Loucy (cell line): ENCODE results near the gene HRK.

ENCODE experiments used
- H2AFZ ChIP-seq: fragments of 200-600 bp; sonication (generic); 2 replicates; pipeline ENCODE4 v1.6.0; 2016; ENCODE audit warnings: antibody characterized with exemption, mild to moderate bottlenecking, low read length, moderate library complexity
- H3F3A ChIP-seq: fragments of 200-600 bp; 2 replicates; pipeline ENCODE4 v1.6.0; 2016; ENCODE audit warnings: antibody characterized with exemption, low read depth, mild to moderate bottlenecking
- H3K27me3 ChIP-seq: fragments of 200-600 bp; sonication (generic); 2 replicates; pipeline ENCODE4 v1.6.1; 2014; ENCODE audit warnings: low read length, mild to moderate bottlenecking; ENCODE audit not compliant: insufficient read depth, poor library complexity, severe bottlenecking
- H3K36me3 ChIP-seq: fragments of 200-600 bp; sonication (generic); 2 replicates; pipeline ENCODE4 v1.6.1; 2016; ENCODE audit warnings: low read length; ENCODE audit not compliant: insufficient read depth
- H3K4me1 ChIP-seq: fragments of 200-600 bp; sonication (generic); 2 replicates; pipeline ENCODE4 v1.5.1; 2014; ENCODE audit warnings: low read length, mild to moderate bottlenecking; ENCODE audit not compliant: insufficient read depth, poor library complexity, severe bottlenecking
- H3K4me2 ChIP-seq: fragments of 200-600 bp; sonication (generic); 2 replicates; pipeline ENCODE4 v1.6.0; 2014; ENCODE audit warnings: antibody characterized with exemption, low read length, low read depth, mild to moderate bottlenecking; ENCODE audit not compliant: poor library complexity, severe bottlenecking
- H3K4me3 ChIP-seq: fragments of 200-600 bp; sonication (generic); 2 replicates; pipeline ENCODE4 v1.5.1; 2014; ENCODE audit warnings: low read length, mild to moderate bottlenecking, mixed read lengths; ENCODE audit not compliant: poor library complexity, severe bottlenecking
- H3K79me2 ChIP-seq: fragments of 200-600 bp; sonication (generic); 2 replicates; pipeline ENCODE4 v1.6.1; 2014; ENCODE audit warnings: low read length; ENCODE audit not compliant: insufficient read depth
- H3K9ac ChIP-seq: fragments of 200-600 bp; sonication (generic); 2 replicates; pipeline ENCODE4 v1.6.0; 2014; ENCODE audit warnings: mild to moderate bottlenecking, low read depth, low read length, moderate library complexity; ENCODE audit not compliant: poor library complexity, severe bottlenecking
- H3K9me2 ChIP-seq: fragments of 200-600 bp; sonication (generic); replicated peaks from 2 replicates; pipeline ENCODE4 v1.6.1; 2016; ENCODE audit warnings: low read depth, low read length, mixed read lengths
- H3K9me3 ChIP-seq: fragments of 200-600 bp; sonication (generic); 2 replicates; pipeline ENCODE4 v1.6.1; 2014; ENCODE audit warnings: mild to moderate bottlenecking, antibody characterized with exemption, low read length, low read depth; ENCODE audit not compliant: insufficient read depth
- H4K20me1 ChIP-seq: fragments of 200-600 bp; sonication (generic); 2 replicates; pipeline ENCODE4 v1.6.0; 2014; ENCODE audit warnings: antibody characterized with exemption, low read length, mild to moderate bottlenecking; ENCODE audit not compliant: insufficient read depth, poor library complexity, severe bottlenecking
- CTCF ChIP-seq: fragments of 200-600 bp; sonication (generic); conservative IDR thresholded peaks from 2 replicates; pipeline ENCODE4 v1.5.1; 2014; ENCODE audit warnings: mild to moderate bottlenecking, antibody characterized with exemption, low read length
- EZH2phosphoT487 ChIP-seq: fragments of 200-600 bp; IDR thresholded peaks from 2 replicates; pipeline ENCODE4 v1.6.1; 2018; ENCODE audit warnings: antibody characterized with exemption, mild to moderate bottlenecking, moderate library complexity, borderline replicate concordance

HRK gene

GRCh38 chr12:116919247-116919661 lies 38.0 kb upstream of the HRK start:
- Histone ChIP-seq H2AFZ (no peak overlapping the region), H3K4me3 (no peak overlapping the region), H3K9me3 (no peaks in the 10 kb centered on the region), H3K79me2 (no peaks in the 10 kb centered on the region), H3K36me3 (no peaks in the 10 kb centered on the region), H3K9ac (no peak overlapping the region), H3K4me1 (peaks cover 15% of the 10 kb centered on the region), H3K9me2 (no peaks in the 10 kb centered on the region), H3K27me3 (peaks cover 26% of the 10 kb centered on the region), H4K20me1 (peaks cover 68% of the 10 kb centered on the region), H3F3A (peaks cover 2% of the 10 kb centered on the region; the same call in 1 of the 2 replicates), H3K4me2 (no peak overlapping the region)
- TF ChIP-seq EZH2phosphoT487 (no peak), CTCF (no peak)

GRCh38 chr12:116918464-116918863 lies 37.2 kb upstream of the HRK start:
- Histone ChIP-seq H3K4me3 (no peak overlapping the region), H3K9ac (no peak overlapping the region), H2AFZ (no peak overlapping the region), H4K20me1 (peaks cover 63% of the 10 kb centered on the region), H3K4me2 (no peak overlapping the region), H3K27me3 (peaks cover 26% of the 10 kb centered on the region), H3F3A (peaks cover 2% of the 10 kb centered on the region; the same call in 1 of the 2 replicates), H3K79me2 (no peaks in the 10 kb centered on the region), H3K9me3 (no peaks in the 10 kb centered on the region), H3K9me2 (no peaks in the 10 kb centered on the region), H3K4me1 (peaks cover 15% of the 10 kb centered on the region), H3K36me3 (no peaks in the 10 kb centered on the region)
- TF ChIP-seq EZH2phosphoT487 (no peak), CTCF (no peak)

- Histone ChIP-seq H3K79me2 (peaks cover 6% of the 10 kb centered on the region), H3K4me3 (no peak overlapping the region), H3K9ac (no peak overlapping the region), H3K27me3 (peaks cover 10% of the 10 kb centered on the region), H3F3A (peaks cover 2% of the 10 kb centered on the region; the same call in 1 of the 2 replicates), H3K4me2 (peak overlapping the region; percentile 39), H3K9me2 (no peaks in the 10 kb centered on the region), H4K20me1 (peaks cover 55% of the 10 kb centered on the region), H3K9me3 (no peaks in the 10 kb centered on the region), H3K4me1 (peaks cover 15% of the 10 kb centered on the region), H3K36me3 (no peaks in the 10 kb centered on the region), H2AFZ (no peak overlapping the region)
- TF ChIP-seq CTCF: peak; percentile 66
- no peak for TF ChIP-seq EZH2phosphoT487
Observed at GRCh38 chr12:116916714-116917114, 35.5 kb upstream of the HRK start.
